NCI-H187 (cell line): ENCODE data around the gene KCNT1.
"Not testable (repeated sequence)": the region's sequence is repeated elsewhere in the genome, so short reads cannot be mapped to it uniquely, and the experiment has no call there.

Experiments
- DNase-seq, 2 experiments: peaks; one replicate each; lab custom pipeline; 2025; lab: John Stamatoyannopoulos, UW

Gene KCNT1

DNA sequence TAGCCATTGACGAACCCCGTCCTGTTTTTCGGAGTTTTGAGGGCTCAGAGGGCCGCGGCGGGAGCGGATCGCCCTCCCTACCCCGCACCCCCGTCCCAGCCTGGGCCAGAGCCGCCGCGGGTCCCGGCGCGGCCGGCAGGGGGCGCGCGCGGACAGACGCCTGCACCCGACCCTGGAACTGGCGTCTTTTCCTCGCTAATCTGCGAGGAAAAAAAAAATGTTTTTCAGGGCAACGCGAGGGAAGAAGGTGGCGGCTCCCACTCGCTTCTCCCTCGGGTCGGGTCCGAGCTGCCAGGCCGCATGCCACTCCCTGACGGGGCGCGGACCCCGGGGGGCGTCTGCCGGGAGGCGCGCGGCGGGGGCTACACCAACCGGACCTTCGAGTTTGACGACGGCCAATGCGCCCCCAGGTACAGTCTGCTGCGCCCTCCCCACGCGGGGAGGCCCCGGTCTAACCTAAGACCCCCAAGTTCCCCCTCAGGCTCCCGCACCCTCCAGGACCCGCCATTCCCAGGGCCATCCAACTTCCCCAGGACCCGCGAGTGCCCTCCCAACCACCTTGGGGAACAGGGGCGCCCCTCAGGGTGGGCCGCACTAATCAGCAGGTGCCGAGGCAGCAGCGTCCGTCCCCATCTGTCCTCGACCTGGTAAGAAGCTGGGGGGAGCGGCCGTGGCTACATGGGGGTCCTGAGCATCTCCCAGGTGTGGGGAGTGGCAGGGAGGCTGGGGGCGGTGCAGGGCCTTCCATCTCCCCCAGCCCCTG lies at the start of gene KCNT1:
KCNT1 (plus strand) TSS at position 227 of the 763 bp plus-strand sequence; CDS start at position 301, 74 bp downstream.
- no peak for DNase-seq

DNA sequence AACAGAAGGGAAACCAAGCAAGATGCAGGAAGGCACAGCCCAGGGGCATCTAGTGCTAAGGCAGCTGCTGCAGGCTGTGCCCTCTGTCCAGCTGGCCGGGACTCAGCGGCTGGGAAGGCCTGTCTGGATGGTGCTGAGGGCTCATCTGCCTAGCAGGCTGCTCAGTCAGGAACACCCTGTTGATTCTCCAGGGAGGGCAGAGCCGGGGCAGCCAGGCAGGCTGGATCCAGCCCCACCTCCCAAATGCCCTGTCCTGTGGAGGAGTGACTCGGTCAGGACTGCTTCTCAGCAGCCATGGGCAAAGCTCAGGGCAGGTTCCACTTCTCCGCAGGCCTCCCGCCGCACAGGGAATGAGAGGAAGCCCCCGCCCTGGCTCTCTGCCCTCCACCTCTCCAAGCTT lies 46.7 kb upstream of the KCNT1 start:
- DNase-seq: no peak

DNA sequence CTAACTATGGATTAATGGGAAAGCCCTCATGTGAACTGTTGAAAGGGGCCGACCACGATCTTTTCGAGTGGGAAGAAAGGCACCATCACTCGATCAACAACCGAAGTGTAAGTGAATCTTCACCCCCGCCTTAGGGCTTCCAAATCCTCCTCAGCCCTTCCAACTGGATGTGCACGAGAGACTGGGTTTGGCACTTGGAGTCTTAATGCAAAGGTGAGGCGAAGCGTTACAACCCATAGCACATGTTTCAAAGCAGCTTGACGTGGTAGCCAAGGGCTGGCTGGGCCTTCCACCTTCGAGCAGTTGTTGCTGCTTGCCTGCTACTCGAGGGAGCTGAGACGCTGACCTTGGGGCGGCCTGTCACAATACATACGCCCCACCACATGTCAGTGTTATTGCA lies 44.6 kb upstream of the KCNT1 start:
- no peak for DNase-seq

DNA sequence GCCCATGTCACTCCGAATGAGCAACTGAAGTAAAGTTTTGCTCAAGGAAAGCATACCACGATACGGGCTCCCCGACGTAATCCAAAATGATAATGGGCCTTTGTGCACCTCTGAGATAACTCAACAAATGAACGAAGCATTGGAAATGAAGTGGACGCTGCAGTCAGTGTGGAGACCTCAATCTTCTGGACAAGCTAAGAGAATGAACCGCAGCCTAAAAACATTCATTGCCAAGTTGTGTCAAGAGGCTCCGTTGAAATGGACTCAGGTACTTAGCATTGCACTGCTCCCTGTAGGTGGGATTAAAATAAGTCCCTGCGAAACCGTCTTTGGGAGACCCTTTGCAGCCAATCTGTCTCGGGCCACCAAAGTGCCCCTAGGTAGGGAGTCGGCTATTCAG lies 42.7 kb upstream of the KCNT1 start:
- DNase-seq: no peak

DNA sequence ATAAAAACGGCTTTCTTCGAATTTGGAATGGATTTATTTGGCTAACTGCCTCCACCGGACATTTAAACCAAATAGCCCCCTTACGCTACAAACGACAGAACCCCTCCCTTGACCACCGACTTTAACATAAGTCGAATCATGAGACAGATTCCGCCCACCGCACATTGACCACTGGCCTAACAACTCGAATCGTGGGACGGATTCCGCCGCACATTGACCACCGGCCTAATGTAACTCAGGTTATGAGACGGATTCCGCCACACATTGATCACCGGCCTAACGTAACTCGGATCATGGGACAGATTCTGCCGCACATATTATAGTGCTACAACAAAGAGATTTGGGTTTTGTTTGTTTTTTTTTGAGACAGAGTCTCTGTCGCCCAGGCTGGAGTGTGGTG lies 41.6 kb upstream of the KCNT1 start:
- DNase-seq: no peak

DNA sequence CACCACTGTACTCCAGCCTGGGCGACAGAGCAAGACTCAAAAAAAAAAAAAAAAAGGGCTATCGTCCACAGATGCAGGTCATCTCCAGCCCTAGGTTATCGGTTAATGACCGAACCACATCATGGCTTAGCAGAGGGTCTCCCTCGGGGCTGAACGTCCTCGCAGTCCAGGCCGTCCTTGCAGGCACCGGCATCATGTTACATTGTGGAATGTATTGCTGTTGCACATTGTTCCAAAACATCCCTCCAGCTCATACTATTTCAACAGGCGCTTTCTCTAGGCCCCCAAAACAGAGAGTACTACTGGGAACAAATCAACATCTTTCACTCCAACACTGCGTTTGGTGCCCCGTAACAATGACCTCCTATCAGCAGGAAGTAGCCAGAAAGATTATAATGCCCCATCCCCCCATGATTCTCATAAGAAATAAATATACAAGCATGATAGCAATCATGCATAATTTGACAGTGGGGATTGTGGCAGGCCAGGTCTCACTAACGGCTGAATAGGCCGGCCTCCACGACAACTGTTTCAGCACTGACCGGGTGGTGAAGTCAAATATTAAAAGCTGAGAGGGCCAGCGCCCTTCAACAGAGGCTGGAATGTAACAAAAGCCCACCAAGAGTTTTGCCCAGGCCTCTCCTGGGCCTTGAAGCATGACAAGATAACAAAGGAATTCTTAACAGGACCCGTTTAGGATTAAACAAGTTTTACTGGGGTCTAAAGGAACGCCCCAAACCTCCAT lies 40.0 kb upstream of the KCNT1 start:
- no peak for DNase-seq

DNA sequence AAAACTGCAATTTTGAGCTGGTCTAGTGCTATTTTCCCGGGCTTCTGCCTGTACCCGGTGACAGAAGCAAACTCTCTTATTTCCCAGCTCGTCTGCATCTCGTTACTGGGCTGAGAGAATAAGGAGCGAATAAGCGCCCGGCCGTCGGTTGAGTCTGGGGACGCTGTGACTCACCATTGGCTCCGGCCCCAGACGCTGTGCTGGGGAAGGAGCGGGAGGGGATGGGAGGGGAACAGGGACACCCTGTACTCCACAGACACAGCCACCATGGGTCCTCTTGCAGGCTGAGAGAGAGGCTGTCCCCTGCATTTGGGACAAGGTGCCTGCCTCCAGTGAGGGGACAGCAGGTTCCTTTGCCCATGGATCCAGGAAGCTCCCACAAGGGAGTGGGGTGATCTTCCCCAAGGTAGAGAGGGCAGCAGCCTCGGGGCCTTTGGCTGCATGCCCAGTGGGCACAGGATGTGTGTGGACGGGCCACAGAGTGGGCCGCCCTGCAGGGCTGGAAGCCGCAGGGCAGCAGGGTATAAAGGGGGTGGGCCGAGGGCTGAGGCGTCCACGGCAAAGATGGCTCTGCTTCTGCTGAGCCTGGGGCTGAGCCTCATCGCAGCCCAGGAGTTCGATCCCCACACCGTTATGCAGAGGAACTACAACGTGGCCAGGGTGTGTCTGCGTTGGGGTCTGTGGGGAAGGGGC lies 39.1 kb upstream of the KCNT1 start, which contains the start of gene LCN9:
LCN9 (plus strand) TSS at position 552 of the 693 bp plus-strand sequence; CDS start at position 565, 13 bp downstream.
- DNase-seq: no peak

DNA sequence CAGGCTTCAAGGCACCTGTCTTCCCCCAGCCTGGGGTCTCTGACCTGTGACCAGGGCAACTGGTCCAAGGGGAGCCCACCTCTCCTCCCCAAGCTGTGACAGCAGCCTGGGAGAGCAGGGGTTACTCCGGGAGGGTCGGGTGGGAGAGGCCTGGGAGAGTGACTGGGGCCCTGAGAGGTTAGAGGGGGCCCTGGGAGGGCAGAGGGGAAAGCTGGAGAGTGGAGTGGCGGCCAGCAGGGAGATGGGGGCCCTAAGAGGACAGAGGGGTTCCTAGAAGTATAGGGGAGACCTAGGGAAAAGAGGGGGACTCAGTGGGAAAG lies 38.6 kb upstream of the KCNT1 start:
- DNase-seq: no peak

DNA sequence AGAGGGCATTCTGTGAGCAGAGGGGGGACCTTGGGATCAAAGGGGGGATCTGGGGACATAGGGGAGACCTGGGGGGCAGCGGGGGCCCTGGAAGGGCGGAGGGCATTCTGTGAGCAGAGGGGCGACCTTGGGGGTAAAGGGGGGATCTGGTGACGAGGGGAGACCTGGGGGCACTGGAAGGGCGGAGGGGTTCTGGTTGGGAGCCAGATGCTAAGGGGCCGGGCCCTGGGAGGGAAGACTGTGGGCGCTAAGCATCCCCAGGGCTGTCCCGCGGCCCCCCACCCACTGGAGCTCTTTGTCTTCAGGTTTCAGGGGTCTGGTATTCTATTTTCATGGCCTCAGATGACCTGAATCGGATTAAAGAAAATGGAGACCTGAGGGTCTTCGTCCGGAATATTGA lies 38.1 kb upstream of the KCNT1 start:
- no peak for DNase-seq

DNA sequence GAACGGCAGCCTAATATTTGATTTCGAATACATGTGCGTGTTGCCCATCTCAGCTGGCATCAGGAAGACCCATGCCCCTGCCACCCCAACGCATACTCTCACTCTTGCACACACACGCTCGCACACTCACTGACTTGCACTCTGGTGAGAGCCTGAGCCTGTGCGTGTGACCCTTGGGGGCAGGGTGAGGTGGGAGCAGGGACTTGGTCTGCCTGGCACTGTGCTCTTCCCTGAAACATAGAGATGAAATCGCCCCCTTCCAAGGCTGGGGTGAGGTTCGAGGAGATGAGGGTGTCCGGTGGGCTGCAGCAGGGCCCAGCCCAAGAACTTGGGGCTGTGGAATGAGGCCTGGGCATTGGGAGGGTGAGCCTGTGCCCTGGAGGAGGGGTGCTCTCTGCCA lies 37.7 kb upstream of the KCNT1 start:
- no peak for DNase-seq

DNA sequence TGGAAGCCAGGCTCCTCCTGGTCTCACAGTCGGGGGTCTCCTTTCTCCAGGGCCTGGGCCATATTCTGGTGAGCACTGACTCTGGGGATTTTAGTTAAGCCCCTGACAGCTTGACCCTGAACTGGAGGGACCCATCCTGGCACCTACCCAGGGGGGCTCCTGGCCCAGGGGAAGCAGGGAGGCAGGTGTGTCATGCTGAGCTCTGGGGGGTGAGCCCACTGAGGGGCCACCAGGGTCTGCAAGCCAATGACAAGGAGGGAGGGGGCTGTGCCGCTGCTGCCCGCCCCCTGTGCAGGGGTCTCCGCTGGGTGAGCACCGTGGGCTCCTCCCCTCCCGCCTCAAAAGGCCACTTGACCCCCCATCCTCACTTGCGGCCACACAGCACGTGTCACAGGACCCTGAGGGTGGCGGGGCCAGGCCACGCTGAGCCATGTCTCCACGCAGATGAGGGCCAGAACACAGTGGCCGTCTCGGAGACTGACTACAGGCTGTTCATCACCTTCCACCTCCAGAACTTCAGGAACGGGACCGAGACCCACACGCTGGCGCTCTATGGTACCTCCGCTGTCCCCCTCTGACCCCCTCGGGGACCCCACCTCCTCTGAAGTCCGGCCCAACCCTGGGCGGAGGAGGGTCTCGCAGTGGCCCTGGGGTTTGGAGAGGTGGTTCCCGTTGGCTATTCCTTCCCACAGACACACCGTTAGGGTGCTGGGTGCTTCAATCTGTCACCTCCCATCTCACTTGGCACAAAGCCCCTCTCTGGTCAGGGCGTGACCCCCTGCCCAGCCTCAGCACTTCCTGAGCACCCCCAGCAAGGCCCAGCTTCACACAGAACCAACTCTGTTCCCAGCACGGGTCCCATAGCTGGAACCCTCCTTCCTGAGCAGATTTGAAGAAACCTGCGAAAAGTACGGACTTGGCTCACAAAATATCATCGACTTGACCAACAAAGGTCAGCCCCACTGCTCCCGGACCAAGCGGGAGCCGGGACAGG lies 36.9 kb upstream of the KCNT1 start:
- DNase-seq: no peak

DNA sequence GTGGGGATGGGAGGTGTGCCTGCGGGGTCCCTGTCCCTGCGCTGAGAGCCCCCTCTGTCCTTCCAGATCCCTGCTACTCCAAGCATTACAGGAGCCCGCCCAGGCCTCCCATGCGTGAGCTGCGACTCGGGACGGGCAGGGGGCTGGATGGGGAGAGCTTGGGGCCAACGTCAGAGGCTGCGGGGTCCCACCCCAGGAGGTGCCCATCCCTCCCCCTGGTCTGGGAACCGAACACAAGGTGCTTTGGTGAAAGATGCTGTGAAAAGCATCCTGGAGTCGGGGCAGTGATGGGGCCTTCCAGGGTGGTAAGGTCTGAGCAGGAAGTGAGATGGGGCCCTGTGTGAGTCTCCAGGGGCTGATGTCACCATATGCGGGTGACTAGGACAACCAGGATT lies 36.2 kb upstream of the KCNT1 start:
- no peak for DNase-seq

DNA sequence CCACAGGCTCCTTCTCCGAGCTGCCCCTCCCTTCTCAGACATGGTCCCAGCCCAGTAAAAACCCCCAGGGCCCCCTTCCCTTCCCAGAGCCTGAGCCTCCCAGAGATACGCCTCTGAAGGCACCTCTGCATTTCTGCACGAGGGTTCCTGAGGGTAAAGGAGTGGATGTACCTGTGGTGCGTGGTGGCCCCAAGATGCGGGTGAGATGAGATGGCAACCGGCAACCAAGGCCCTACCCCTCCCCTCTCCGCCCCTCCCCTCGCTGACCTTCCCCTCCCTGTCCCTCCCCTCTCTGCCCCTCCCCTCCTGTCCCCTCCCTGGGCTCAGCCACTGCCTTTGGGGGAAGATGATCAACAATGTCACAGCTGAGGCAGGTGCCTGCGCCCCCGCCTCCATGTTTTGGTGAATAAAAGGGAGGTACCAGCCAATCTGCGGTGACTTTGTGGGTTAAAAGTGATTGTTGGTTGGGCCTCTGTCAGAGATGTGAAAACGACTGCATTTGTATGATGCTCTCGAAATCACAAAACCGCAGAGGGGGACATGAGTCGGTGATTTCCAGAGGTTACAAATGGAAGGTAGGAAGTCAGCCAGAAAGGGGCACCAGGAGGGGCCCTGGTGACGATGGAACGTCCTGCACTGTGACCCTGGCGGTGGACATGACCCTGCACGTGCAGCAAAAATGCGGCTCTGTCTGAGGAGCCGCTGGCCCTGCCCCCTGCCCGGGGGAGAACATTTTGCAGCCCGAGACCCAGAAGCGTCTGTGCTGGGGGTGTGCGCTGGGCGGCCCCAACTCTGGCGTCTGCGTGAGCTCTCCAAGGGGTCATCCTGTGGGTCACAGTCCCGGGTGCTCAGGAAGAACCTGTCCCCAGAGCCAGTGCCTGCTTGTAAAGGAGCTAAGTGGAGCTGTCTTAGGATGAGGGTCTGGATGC lies 35.2 kb upstream of the KCNT1 start:
- no peak for DNase-seq

DNA sequence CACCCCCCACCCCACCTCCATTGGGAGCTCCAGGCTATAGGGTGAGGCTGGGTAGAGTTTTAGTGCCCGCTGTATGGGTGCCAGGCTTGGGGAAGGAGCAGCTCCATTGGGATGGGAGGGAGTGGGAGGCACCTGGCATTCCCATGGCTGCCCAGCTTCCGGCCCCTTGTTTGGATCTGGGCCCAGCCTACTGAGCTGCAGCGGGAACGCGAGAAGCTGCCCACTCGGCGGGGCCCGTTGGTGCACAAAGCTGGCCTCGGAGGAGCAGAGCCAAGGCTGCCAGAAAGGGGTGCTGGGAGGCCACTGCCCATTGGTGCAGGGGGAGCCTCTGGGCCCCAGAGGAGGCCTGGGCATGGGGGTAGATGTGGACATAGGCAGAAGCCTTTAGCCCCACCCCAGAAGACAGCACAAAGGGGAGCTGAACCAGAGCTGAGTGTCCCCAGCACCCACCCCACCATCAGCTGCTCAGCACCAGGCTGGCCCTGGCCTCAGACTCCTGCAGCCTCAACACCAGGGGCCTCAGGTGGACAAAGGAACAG lies 34.5 kb upstream of the KCNT1 start:
- DNase-seq: no peak

DNA sequence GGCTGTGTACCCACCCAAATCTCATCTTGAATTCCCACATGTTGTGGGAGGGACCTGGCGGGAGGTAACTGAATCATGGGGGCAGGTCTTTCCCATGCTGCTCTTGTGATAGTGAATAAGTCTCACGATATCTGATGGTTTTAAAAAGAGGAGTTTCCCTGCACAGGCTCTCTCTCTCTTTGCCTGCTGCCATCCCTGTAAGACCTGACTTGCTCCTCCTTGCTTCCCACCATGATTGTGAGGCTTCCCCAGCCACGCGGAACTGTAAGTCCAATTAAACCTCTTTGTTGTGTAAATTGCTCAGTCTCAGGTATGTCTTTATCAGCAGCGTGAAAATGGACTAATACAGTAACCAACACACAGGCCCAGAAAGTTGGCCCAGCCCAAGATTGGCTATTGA lies 33.0 kb upstream of the KCNT1 start:
- DNase-seq: not testable (repeated sequence)

DNA sequence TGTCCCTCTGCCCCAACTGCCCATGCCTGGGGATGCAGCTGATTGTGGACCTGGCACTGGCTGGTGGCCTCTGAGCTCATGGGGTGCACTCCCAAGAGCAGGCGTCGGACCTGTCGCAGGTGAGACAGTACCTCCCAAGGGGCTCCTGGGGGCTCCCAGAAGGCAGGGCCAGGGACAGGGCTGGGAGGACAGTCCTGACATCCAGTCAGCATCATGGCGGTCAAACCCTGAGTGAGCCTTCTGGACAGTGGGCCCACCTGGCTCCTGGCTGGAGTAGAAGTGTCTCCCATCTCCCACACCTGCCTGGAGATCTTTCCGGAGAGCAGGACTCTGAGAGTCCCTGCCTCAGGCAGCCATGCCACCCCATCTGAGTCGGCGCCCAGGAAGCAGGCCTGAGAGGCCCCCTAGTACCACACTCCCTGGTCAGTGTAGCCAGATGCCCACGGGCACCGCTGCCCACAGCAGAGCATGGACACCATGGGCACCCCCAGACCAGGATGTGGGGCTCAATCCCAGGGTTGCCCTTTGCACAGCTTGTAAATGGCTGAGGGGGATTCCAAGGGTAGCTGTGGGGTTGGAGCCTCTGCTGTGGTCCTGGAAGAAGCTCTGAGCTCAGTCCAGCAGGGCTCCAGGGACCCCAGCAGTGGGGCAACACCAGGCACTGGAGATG lies 32.2 kb upstream of the KCNT1 start:
- DNase-seq: no peak

DNA sequence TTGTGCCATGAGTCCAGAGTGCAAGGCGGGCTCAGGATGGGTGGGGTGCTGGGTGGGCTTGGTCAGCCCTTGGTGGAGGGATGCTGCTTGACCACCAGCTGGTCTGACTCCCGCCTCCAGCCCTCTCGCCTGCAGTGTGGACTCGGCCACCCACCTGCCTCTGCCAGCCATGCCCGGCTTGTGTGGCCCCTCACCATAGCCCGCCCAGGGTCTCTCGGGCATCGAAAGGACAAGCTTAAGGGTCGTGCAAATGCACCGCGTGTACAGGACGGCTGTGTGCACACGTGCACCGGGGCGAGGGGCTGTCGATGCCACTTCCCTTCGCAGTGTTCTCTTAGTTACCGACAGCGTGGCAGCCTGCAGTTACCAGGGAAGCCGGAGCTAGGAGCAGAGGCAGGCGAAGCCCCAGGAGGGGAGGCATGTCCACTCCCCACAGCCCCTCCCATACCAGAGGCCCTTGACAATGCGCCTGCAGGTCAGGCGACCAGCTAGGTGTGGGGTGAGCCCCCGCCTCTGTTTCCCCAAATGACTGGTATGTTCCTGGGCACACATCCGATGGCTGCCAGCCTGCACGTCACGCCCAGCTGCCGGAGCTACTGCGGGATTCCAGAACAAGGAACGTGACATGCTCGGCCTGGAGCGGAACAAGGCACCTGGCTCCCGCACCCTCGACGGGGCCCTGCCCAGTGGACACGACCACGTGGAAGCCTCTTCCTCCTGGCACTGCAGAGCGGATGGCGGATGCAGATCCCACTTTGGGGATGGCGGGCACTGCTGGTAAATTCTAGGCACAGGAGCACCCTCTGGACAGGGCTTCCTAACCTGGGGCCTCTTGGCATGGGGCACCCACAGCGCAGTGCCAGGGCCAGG lies 31.0 kb upstream of the KCNT1 start:
- DNase-seq: no peak

DNA sequence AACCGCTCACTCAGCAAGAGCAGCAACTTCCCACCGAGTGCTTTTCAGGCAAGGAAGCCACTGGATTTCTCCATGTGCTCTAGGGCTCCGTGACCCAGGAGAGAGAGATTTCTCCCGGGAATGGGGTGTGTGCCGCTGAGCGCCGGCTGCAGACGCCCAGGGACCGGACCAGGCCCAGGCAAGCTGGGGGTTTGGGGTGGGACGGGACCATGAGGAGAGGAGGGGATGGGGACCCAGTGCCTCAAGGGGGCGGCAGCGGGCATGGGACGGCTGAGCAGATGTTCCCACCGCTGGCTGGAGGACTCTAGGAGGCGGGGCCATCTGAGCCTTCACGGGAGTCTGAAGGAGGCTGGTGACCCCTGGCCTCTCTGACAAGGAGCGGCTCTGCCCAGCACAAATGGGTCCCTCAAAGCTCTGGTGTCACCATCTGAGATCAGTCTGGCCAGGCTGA lies 30.4 kb upstream of the KCNT1 start:
- no peak for DNase-seq

DNA sequence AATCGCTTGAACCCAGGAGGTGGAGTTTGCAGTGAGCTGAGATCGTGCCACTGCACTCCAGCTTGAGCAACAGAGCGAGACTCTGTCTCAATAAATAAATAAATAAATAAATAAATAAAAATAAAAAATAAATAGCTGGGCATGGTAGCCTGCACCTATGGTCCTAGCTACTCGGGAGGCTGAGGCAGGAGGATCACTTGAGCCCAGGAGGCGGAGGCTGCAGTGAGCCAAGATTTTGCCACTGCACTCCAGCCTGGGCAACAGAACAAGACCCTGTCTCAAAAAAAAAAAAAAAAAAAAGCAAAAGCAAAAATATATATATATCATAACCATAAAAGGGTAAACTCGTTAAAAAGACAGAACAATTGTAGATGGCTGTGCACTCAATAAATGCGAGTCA lies 29.2 kb upstream of the KCNT1 start:
- not testable (repeated sequence) for DNase-seq
